Activated effector memory CD4-positive, alpha-beta T cell treated with Interleukin-2 at 50 U/mL for 16 hours (primary cell): ENCODE data around the gene ACAN.

Experiments
- DNase-seq: peaks from one replicate; pipeline ENCODE4 v3.0.0-alpha.2; 2020

ACAN gene

GRCh38 chr15:88844749-88845386, 41.6 kb downstream of the ACAN start:
- DNase-seq, result no peak

GRCh38 chr15:88845616-88846015, 42.4 kb downstream of the ACAN start:
- DNase-seq, result no peak

- DNase-seq, result no peak
Measured at GRCh38 chr15:88847144-88847543, 43.9 kb downstream of the ACAN start.

GRCh38 chr15:88848203-88848602, 45.0 kb downstream of the ACAN start:
- no peak for DNase-seq

- DNase-seq, result no peak
Measured at GRCh38 chr15:88849376-88850072, 46.3 kb downstream of the ACAN start.

- no peak for DNase-seq
Measured at GRCh38 chr15:88852476-88852875, 49.2 kb downstream of the ACAN start.

GRCh38 chr15:88858934-88859333, 55.7 kb downstream of the ACAN start:
- DNase-seq, result no peak

GRCh38 chr15:88859550-88859949, 56.3 kb downstream of the ACAN start:
- DNase-seq, result no peak

GRCh38 chr15:88860212-88860611, 57.0 kb downstream of the ACAN start:
- no peak for DNase-seq

- no peak for DNase-seq
Measured at GRCh38 chr15:88863412-88863811, 60.2 kb downstream of the ACAN start.

GRCh38 chr15:88864861-88865497, 61.7 kb downstream of the ACAN start:
- no peak for DNase-seq

- DNase-seq, result no peak
Measured at GRCh38 chr15:88865498-88866099, 62.4 kb downstream of the ACAN start.

GRCh38 chr15:88866295-88866881, 63.2 kb downstream of the ACAN start:
- DNase-seq, result no peak

- DNase-seq, result no peak
Measured at GRCh38 chr15:88871313-88871712, 68.1 kb downstream of the ACAN start.

- DNase-seq, result no peak
Measured at GRCh38 chr15:88872106-88872505, 68.9 kb downstream of the ACAN start.

GRCh38 chr15:88872706-88873105, 69.5 kb downstream of the ACAN start:
- DNase-seq, result no peak

GRCh38 chr15:88873786-88874185, 70.5 kb downstream of the ACAN start:
- DNase-seq, result no peak

- no peak for DNase-seq
Measured at GRCh38 chr15:88874275-88874674, 71.0 kb downstream of the ACAN start.

- DNase-seq, result no peak
Measured at GRCh38 chr15:88874684-88875083, 71.4 kb downstream of the ACAN start.

GRCh38 chr15:88876573-88876972, 73.3 kb downstream of the ACAN start:
- DNase-seq, result no peak

- DNase-seq, result no peak
Measured at GRCh38 chr15:88877415-88877814, 74.2 kb downstream of the ACAN start.

GRCh38 chr15:88877906-88878305, 74.7 kb downstream of the ACAN start:
- DNase-seq, result no peak

GRCh38 chr15:88878720-88879184, 75.5 kb downstream of the ACAN start:
- no peak for DNase-seq
